Measurements from ENCODE around the gene C17orf100.

DNA sequence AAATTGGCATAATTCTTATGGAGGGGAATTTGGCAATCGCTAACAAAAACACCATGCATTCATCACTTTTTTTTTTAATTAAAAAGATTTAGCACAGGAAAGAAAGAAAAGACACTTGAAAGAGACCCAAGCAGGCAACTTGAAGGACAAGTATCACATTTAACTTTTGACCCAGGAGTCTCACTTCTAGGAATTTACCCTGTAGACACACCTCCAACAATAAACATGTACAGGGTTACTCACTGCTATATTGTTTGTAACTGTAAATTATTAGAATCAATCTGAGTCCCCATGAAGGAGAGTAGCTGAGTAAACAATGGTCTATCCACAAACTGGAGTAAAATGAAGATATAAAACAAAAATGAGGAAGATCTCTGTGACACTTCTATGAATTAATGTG is 21.2 kb upstream of the C17orf100 start:
- no peak for TF ChIP-seq ZNF253 (CRISPR knock-in tag; IDR thresholded peaks at IDR 0.05; ENCODE audit: borderline replicate concordance)
- TF ChIP-seq, protein P1, sequence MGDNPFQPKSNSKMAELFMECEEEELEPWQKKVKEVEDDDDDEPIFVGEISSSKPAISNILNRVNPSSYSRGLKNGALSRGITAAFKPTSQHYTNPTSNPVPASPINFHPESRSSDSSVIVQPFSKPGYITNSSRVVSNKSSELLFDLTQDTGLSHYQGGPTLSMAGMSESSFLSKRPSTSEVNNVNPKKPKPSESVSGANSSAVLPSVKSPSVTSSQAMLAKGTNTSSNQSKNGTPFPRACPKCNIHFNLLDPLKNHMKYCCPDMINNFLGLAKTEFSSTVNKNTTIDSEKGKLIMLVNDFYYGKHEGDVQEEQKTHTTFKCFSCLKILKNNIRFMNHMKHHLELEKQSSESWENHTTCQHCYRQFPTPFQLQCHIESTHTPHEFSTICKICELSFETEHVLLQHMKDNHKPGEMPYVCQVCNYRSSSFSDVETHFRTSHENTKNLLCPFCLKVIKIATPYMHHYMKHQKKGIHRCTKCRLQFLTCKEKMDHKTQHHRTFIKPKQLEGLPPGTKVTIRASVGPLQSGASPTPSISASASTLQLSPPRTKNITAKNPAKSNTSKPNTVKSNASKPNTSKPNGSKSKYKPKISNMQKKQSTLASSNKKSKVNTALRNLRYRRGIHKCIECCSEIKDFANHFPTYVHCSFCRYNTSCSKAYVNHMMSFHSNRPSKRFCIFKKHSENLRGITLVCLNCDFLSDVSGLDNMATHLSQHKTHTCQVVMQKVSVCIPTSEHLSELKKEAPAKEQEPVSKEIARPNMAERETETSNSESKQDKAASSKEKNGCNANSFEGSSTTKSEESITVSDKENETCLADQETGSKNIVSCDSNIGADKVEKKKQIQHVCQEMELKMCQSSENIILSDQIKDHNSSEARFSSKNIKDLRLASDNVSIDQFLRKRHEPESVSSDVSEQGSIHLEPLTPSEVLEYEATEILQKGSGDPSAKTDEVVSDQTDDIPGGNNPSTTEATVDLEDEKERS (CRISPR knock-in tag; IDR thresholded peaks at IDR 0.05), result no peak
- TF ChIP-seq HOXA3 (CRISPR knock-in tag; IDR thresholded peaks at IDR 0.05), result no peak
- no peak for TF ChIP-seq MYNN (CRISPR knock-in tag; IDR thresholded peaks at IDR 0.05; ENCODE audit: low read depth)
- no peak for TF ChIP-seq POLR2AphosphoS5 (IDR thresholded peaks at IDR 0.05; ENCODE audit: low read depth, low read length)
- TF ChIP-seq CREB1 (IDR thresholded peaks at IDR 0.05), result no peak
- TF ChIP-seq CREB1 (CRISPR knock-in tag; IDR thresholded peaks at IDR 0.05), result no peak
- TF ChIP-seq ATF1 (CRISPR knock-in tag; IDR thresholded peaks at IDR 0.05), result no peak
- TF ChIP-seq SP1 (IDR thresholded peaks at IDR 0.05), result no peak
- no peak for TF ChIP-seq SP1 (CRISPR knock-in tag; IDR thresholded peaks at IDR 0.05)
